Gastrocnemius medialis (tissue), 4 donors: ENCODE results near the gene OR8B8.

Source experiments
- CTCF ChIP-seq, 5 experiments: fragments of 450-650 bp in 3 of 5; fragments of 200-600 bp in 2 of 5; sonication (generic) in 2 of 5; IDR thresholded peaks in 4 of 5; conservative IDR thresholded peaks in 1 of 5; 1 replicate in 4 of 5; 2 replicates in 1 of 5; pipeline ENCODE4 v1.5.1; 2016 to 2019; ENCODE audit warnings: antibody characterized with exemption in 5 of 5, mild to moderate bottlenecking in 3 of 5, moderate library complexity in 3 of 5
- POLR2A ChIP-seq, 2 donors: fragments of 450-650 bp; IDR thresholded peaks; one replicate each; pipeline ENCODE4 v1.6.1; 2017; ENCODE audit warnings: antibody characterized with exemption in 2 of 2, mild to moderate bottlenecking in 2 of 2, moderate library complexity in 2 of 2

- TF ChIP-seq CTCF (IDR thresholded peaks at IDR 0.05 in 4 of 5, conservative IDR thresholded peaks at IDR 0.05 in 1 of 5) (no peak), POLR2A (IDR thresholded peaks at IDR 0.05) (no peak)
These were observed 18.5 kb upstream of the OR8B8 start for GRCh38 chr11:124463990-124464389.
